Thoracic aorta (tissue), 2 donors: ENCODE results near the gene GK2. TPM values are rescaled to one million over a fixed set of nuclear protein-coding genes. Genes with fewer than 3 reads are reported as not detected.

Source experiments
- ATAC-seq: fragments of 150-250 bp; one replicate; pipeline ENCODE4 v1.8.0; 2017; ENCODE audit warnings: low read depth; ENCODE audit not compliant: insufficient number of reproducible peaks, low FRiP score
- DNase-seq: peaks from one replicate; pipeline ENCODE4 v3.0.0-alpha.2; 2020; ENCODE audit warnings: low spot score
- H3K27ac ChIP-seq, 2 donors: fragments of 200-600 bp; sonication (generic); 1 replicate in 1 of 2; 2 replicates in 1 of 2; pipeline ENCODE4 v1.5.1; 2016; ENCODE audit warnings: mild to moderate bottlenecking in 2 of 2, moderate library complexity in 2 of 2
- H3K27me3 ChIP-seq: fragments of 200-600 bp; sonication (generic); replicated peaks from 2 replicates; pipeline ENCODE4 v1.6.0; 2016; ENCODE audit warnings: mild to moderate bottlenecking; ENCODE audit not compliant: insufficient read depth
- H3K36me3 ChIP-seq: fragments of 200-600 bp; sonication (generic); one replicate; pipeline ENCODE4 v1.5.1; 2016
- H3K4me1 ChIP-seq, 2 donors: fragments of 200-600 bp; sonication (generic); 1 replicate in 1 of 2; 2 replicates in 1 of 2; pipeline versions ENCODE4 v1.5.1 to v1.6.0; 2016; ENCODE audit warnings: low read depth in 2 of 2, mild to moderate bottlenecking in 1 of 2; ENCODE audit not compliant: control insufficient read depth in 1 of 2
- H3K4me3 ChIP-seq: fragments of 200-600 bp; sonication (generic); 2 replicates; pipeline ENCODE4 v1.5.1; 2016; ENCODE audit warnings: mild to moderate bottlenecking
- H3K9me3 ChIP-seq: fragments of 200-600 bp; sonication (generic); 2 replicates; pipeline ENCODE4 v1.5.1; 2016
- CTCF ChIP-seq: fragments of 200-600 bp; sonication (generic); IDR thresholded peaks from one replicate; pipeline ENCODE4 v1.5.1; 2019; ENCODE audit warnings: antibody characterized with exemption
- total RNA-seq, 2 donors: library from RNA; depleted of rRNA; stranded (reverse); fragments of >200 nt; gene quantifications; one replicate each; pipeline versions ENCODE4 v1.1.0 to v1.2.3, GENCODE V29; 2016

Gene GK2
- total RNA-seq, 2 donors from 2014 or later: not detected

GRCh38 chr4:79445371-79445781, 37.3 kb upstream of the GK2 start:
- ATAC-seq (no peak), DNase-seq (no peak)
- TF ChIP-seq CTCF: no peak
- Histone ChIP-seq H3K4me3 (no peak overlapping the region), H3K27me3 (no peaks in the 10 kb centered on the region), H3K27ac (no peak overlapping the region), H3K4me1 (no peaks in the 10 kb centered on the region), H3K36me3 (no peaks in the 10 kb centered on the region), H3K9me3 (no peaks in the 10 kb centered on the region)

GRCh38 chr4:79442422-79442821, 34.4 kb upstream of the GK2 start:
- H3K4me1 ChIP-seq: no peaks in the 10 kb centered on the region
- no peak for TF ChIP-seq CTCF
- no peaks in the 10 kb centered on the region for H3K27me3 ChIP-seq
- H3K9me3 ChIP-seq: no peaks in the 10 kb centered on the region
- H3K36me3 ChIP-seq: no peaks in the 10 kb centered on the region
- no peak overlapping the region for H3K27ac ChIP-seq
- ATAC-seq (no peak), DNase-seq (no peak)
- no peak overlapping the region for H3K4me3 ChIP-seq

DNA sequence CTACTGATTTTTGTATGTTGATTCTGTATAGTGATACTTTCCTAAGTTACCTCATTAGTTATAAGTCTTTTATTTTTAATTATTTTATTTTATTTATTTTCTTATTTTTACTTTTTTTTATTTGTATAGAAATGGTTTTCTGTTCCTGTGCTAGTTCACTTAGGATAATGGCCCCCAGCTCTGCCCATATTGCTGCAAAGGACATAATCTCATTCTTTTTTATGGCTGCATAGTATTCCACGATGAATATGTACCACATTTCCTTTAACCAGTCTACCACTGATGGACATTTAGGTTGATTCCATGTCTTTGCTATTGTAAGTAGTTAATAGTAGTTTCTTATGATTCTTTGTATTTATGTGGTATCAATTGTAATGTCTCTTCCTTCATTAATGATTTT, 31.5 kb upstream of the GK2 start:
- no peak for DNase-seq
- no peak for TF ChIP-seq CTCF
- no peaks in the 10 kb centered on the region for H3K36me3 ChIP-seq
- H3K9me3 ChIP-seq: no peaks in the 10 kb centered on the region
- H3K27ac ChIP-seq: no peak overlapping the region
- no peaks in the 10 kb centered on the region for H3K4me1 ChIP-seq
- ATAC-seq: no peak
- no peak overlapping the region for H3K4me3 ChIP-seq
- H3K27me3 ChIP-seq: no peaks in the 10 kb centered on the region

DNA sequence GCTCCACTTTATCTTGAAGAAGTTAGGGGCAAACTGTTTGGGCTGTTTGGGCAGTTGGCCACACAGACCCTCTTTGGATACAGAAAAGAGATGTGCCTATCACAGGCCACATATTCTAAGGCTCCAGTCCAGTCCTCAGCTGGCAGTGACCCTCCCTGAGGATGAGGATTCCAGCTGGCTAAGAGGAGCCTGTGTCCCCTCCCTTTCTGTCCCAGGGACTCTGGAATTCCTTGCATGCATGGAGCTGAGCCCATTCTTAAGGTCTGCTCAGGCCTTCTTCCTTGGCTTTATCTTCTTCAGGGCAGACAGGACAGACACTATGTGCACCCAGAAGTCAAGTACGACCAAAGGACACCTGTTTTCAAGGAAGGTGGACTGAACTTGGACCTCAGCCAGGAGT, 23.8 kb upstream of the GK2 start:
- no peaks in the 10 kb centered on the region for H3K9me3 ChIP-seq
- DNase-seq (no peak), ATAC-seq (no peak)
- H3K27ac ChIP-seq: no peak overlapping the region
- no peak for TF ChIP-seq CTCF
- no peaks in the 10 kb centered on the region for H3K27me3 ChIP-seq
- H3K36me3 ChIP-seq: no peaks in the 10 kb centered on the region
- peaks cover 0 to 15% of the 10 kb centered on the region in 2 donors for H3K4me1 ChIP-seq
- no peak overlapping the region for H3K4me3 ChIP-seq

- H3K9me3 ChIP-seq: no peaks in the 10 kb centered on the region
- no peak overlapping the region for H3K27ac ChIP-seq
- H3K4me1 ChIP-seq: peaks cover 0 to 15% of the 10 kb centered on the region in 2 donors
- TF ChIP-seq CTCF: no peak
- no peaks in the 10 kb centered on the region for H3K36me3 ChIP-seq
- H3K4me3 ChIP-seq: no peak overlapping the region
- ATAC-seq: no peak
- no peaks in the 10 kb centered on the region for H3K27me3 ChIP-seq
- no peak for DNase-seq
Measured at GRCh38 chr4:79429113-79429903, 21.3 kb upstream of the GK2 start.
